Vagina (tissue), 2 donors: ENCODE results near the gene RGS3. TPM values are rescaled to one million over a fixed set of nuclear protein-coding genes. Genes with fewer than 3 reads are reported as not detected.

Source experiments
- DNase-seq, 2 donors: peaks; one replicate each; pipeline ENCODE4 v3.0.0-alpha.2; 2017; ENCODE audit errors: extremely low spot score in 2 of 2
- H3K27ac ChIP-seq: fragments of 200-600 bp; sonication (generic); one replicate; pipeline ENCODE4 v1.5.1; 2019
- H3K27me3 ChIP-seq: fragments of 200-600 bp; sonication (generic); one replicate; pipeline ENCODE4 v1.5.1; 2019
- H3K36me3 ChIP-seq, 2 donors: fragments of 200-600 bp; sonication (generic); one replicate each; pipeline ENCODE4 v1.5.1; 2017 to 2019
- H3K4me1 ChIP-seq: fragments of 200-600 bp; sonication (generic); one replicate; pipeline ENCODE4 v1.5.1; 2019
- H3K4me3 ChIP-seq, 2 donors: fragments of 200-600 bp; sonication (generic); 1 replicate in 1 of 2; 2 replicates in 1 of 2; pipeline ENCODE4 v1.5.1; 2016 to 2019
- H3K9me3 ChIP-seq: fragments of 200-600 bp; sonication (generic); one replicate; pipeline ENCODE4 v1.5.1; 2019
- CTCF ChIP-seq, 3 experiments: fragments of 450-650 bp in 2 of 3; fragments of 200-600 bp in 1 of 3; sonication (generic) in 1 of 3; IDR thresholded peaks; one replicate each; pipeline ENCODE4 v1.5.1; 2017 to 2019; ENCODE audit warnings: antibody characterized with exemption in 3 of 3, mild to moderate bottlenecking in 2 of 3, moderate library complexity in 2 of 3
- POLR2A ChIP-seq, 2 donors: fragments of 450-650 bp; IDR thresholded peaks; one replicate each; pipeline ENCODE4 v1.6.1; 2017; ENCODE audit warnings: antibody characterized with exemption in 2 of 2, mild to moderate bottlenecking in 2 of 2, moderate library complexity in 2 of 2
- POLR2AphosphoS5 ChIP-seq, 2 donors: sonication (generic); formaldehyde crosslinking; IDR thresholded peaks; one replicate each; pipeline ENCODE4 v1.9.0; 2017; ENCODE audit warnings: antibody characterized with exemption in 2 of 2, mild to moderate bottlenecking in 2 of 2, low read depth in 1 of 2; ENCODE audit not compliant: insufficient read depth in 1 of 2
- intact Hi-C: fragments of 100-400 bp; cut with DNase I; formaldehyde crosslinking; loops from one replicate; pipeline ENCODE4 v1.15.1; 2023
- total RNA-seq: library from RNA; depleted of rRNA; stranded (reverse); fragments of >200 nt; gene quantifications from one replicate; pipeline ENCODE4 v1.2.3, GENCODE V29; 2016

RGS3 gene
- total RNA-seq, 1 donor from 2014 or later: 27.0 TPM

DNA sequence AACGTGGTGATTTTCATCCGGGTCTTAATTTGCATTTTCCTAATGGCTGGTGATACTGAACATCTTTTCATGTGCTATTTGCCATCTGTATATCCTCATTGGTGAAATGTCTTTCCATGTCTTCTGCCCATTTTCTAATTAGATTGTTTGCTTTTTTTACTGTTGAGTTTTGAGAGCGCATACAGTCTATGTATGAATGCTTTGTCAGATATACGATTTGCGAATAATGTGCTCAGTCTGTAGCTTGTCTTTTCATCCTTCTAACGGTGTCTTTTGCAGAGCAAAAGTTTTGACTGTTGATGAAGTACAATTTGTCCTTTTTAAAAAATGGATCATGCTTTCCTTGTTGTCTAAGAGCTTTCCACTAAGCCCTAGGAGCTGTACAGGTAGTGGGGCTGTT is 143.0 kb downstream of the RGS3 start:
- H3K36me3 ChIP-seq: no peaks in the 10 kb centered on the region
- H3K27me3 ChIP-seq: no peaks in the 10 kb centered on the region
- no peak for DNase-seq
- peaks cover 35% of the 10 kb centered on the region for H3K4me1 ChIP-seq
- H3K4me3 ChIP-seq: no peak overlapping the region
- TF ChIP-seq CTCF (IDR thresholded peaks at IDR 0.05): no peak
- TF ChIP-seq POLR2A (IDR thresholded peaks at IDR 0.05): no peak
- no peak for TF ChIP-seq POLR2AphosphoS5 (IDR thresholded peaks at IDR 0.05; ENCODE audit: insufficient read depth in 1 of 2, low read depth in 1 of 2)
- no peak overlapping the region for H3K27ac ChIP-seq
- H3K9me3 ChIP-seq: no peaks in the 10 kb centered on the region
- intact Hi-C loops: no loop called here

DNA sequence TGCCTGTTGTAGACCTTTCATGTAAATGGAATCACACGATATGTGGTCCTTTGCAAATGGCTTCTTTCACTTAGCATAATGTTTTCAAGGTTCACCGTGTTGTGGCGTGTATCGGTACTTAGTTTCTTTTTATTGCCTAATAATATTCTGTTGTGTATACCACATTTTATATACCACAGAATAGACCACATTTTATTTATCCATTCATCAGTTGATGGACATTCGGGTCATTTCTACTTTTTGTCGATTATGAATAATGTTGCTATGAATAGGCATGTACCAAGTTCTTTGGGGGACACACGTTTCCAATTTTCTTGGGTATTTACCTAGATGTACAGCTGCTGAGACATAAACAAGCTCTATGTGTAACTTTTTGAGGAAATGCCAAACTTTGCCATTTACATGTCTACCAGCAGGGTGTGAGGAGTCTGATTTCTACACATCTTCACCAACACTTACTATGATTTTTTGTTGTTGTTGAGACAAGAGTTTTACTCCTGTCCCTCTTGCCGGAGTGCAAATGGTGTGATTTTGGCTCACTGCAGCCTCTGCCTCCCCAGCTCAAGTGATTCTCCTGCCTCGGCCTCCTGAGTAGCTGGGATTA is 144.7 kb downstream of the RGS3 start:
- Histone ChIP-seq H3K4me1 (peaks cover 18% of the 10 kb centered on the region), H3K27ac (no peak overlapping the region), H3K27me3 (no peaks in the 10 kb centered on the region), H3K36me3 (no peaks in the 10 kb centered on the region), H3K4me3 (no peak overlapping the region), H3K9me3 (no peaks in the 10 kb centered on the region)
- no peak for TF ChIP-seq POLR2A (IDR thresholded peaks at IDR 0.05)
- TF ChIP-seq CTCF (IDR thresholded peaks at IDR 0.05): no peak
- DNase-seq: no peak
- intact Hi-C loops: no loop called here

DNA sequence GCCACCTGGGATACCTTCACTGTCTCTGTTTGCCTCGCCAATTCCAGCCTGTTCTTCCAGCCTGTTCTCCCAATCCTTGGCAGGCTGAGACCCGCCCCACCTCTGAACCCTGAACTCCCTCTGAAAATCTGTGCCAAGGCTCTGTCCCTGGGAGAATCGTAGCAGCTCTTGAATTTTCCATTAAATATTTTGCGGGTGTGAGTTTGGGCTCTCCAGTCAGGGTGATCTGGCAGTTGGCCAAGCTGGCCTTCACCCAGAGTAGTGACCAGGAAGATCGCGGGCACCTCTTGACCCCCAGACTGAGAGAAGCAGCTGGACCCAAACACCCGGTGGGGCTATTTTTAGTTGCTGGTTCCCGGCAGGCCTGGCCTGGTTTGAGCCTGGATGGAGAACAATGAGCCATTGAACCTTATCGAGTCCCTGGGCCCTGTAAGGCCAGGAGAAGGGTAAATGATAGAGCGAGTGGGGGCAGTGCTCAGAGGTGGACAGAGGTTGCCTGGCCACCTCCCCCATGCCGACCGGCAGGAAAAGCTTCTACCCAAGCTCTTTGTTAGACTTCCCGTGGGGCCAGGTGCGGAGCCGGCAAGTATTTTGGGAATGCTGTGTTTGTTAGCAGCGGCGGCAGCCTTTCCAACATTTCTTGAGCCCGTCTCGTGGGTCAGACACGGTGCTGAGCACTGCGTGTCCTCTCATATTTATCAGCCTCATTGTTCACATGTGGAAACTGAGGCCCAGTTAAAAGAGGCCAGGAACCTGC is 146.2 kb downstream of the RGS3 start:
- no peaks in the 10 kb centered on the region for H3K27me3 ChIP-seq
- no peak overlapping the region for H3K27ac ChIP-seq
- no peak for TF ChIP-seq CTCF (IDR thresholded peaks at IDR 0.05)
- TF ChIP-seq POLR2A (IDR thresholded peaks at IDR 0.05): no peak
- TF ChIP-seq POLR2AphosphoS5 (IDR thresholded peaks at IDR 0.05; ENCODE audit: insufficient read depth in 1 of 2, low read depth in 1 of 2): peak in 1 of 2 donors; percentile 68
- DNase-seq: no peak
- H3K4me1 ChIP-seq: peaks cover 27% of the 10 kb centered on the region
- H3K36me3 ChIP-seq: no peaks in the 10 kb centered on the region
- H3K4me3 ChIP-seq: no peak overlapping the region
- no peaks in the 10 kb centered on the region for H3K9me3 ChIP-seq
- intact Hi-C loops: no loop called here

GRCh38 chr9:113611461-113612215 is 148.1 kb downstream of the RGS3 start:
- Histone ChIP-seq H3K9me3 (no peaks in the 10 kb centered on the region), H3K4me3 (no peak overlapping the region), H3K4me1 (peaks cover 46% of the 10 kb centered on the region), H3K27ac (no peak overlapping the region), H3K36me3 (no peaks in the 10 kb centered on the region), H3K27me3 (no peaks in the 10 kb centered on the region)
- TF ChIP-seq POLR2AphosphoS5 (IDR thresholded peaks at IDR 0.05; ENCODE audit: insufficient read depth in 1 of 2, low read depth in 1 of 2) (no peak), POLR2A (IDR thresholded peaks at IDR 0.05) (no peak), CTCF (IDR thresholded peaks at IDR 0.05) (no peak)
- intact Hi-C loops: no loop called here
- no peak for DNase-seq
